ELR (cell line): ENCODE measurements around the gene RAB40B.

Experiments used
- DNase-seq: peaks from one replicate; pipeline ENCODE4 v3.0.0-alpha.2; 2015; ENCODE audit warnings: low read depth

The RAB40B gene

DNA sequence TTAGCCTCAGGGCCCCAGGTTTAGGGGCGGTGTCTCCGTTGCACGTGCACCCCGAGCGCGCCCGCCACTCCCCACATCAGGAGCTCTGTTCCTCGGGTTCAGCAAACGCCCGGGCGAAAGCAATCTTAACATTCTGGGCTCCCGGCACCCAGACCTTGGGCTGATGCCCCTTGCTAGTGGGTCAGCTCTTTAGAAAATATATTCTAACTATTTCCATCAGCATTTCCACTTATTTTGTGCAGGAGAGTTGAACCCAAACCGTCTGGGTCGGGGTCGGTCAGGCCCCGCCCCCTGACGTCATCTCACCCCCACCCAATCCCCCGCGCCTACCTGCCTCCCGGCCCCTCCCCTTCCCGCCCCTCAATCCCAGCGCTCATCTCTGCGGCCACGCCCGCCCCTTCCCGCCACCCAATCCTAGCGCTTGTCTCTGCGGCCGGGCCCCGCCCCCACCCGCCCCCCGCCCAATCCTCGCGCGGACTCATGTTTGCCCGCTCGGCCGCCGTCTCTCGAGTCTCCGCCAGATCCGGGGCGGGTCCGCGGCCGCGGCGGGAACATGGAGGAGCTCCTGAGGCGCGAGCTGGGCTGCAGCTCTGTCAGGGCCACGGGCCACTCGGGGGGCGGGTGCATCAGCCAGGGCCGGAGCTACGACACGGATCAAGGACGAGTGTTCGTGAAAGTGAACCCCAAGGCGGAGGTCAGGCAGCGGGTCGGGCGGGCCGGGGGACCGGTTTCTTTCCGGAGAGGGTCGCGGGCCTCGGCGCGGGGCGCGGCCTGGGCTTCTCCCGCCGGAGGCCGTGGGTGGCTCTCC lies 17.9 kb upstream of the RAB40B start, which contains the start of gene FN3KRP:
Gene FN3KRP (plus strand): TSS at position 504 of the 808 bp plus-strand sequence. CDS start 50 bp downstream, at position 554.
- peak; percentile 94 for DNase-seq

GRCh38 chr17:82713071-82713723 lies 14.7 kb upstream of the RAB40B start:
- no peak for DNase-seq

GRCh38 chr17:82710499-82711232 lies 12.2 kb upstream of the RAB40B start:
- no peak for DNase-seq

- no peak for DNase-seq
Measured at GRCh38 chr17:82709676-82710498, 11.4 kb upstream of the RAB40B start.

DNA sequence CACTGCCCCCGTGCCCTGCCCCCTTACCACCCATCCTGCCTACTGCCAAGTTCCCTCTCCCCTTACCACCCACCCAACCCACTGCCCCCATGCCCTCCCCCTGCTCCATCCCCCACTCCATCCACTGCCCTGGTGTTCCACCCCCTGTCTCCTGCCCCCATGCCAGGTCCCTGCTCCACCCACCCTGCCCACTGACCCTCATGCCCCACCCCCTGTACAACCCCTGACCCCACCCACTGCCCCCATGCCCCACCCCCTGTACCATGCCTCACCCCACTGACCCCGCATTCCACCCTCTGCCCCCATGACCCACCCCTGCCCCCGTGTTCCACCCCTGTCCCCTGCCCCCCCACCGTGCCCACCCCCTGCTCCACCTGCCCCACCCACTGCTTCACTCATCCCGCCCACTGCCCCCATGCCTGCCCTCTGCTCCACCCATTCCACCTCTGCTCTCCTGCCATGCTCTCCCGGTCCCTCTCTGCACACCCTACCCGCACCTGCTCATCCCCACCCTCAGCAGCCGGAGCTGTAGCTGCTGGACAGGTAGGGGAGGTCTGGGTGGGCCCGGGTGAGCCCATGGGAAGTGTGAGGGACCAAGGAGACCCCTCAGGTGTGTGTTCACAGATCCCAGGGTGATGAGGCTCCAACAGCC lies 10.7 kb upstream of the RAB40B start:
- DNase-seq = no peak

- DNase-seq = no peak
Measured at GRCh38 chr17:82705756-82706155, 7.3 kb upstream of the RAB40B start.

- no peak for DNase-seq
Measured at GRCh38 chr17:82704886-82705285, 6.4 kb upstream of the RAB40B start.

DNA sequence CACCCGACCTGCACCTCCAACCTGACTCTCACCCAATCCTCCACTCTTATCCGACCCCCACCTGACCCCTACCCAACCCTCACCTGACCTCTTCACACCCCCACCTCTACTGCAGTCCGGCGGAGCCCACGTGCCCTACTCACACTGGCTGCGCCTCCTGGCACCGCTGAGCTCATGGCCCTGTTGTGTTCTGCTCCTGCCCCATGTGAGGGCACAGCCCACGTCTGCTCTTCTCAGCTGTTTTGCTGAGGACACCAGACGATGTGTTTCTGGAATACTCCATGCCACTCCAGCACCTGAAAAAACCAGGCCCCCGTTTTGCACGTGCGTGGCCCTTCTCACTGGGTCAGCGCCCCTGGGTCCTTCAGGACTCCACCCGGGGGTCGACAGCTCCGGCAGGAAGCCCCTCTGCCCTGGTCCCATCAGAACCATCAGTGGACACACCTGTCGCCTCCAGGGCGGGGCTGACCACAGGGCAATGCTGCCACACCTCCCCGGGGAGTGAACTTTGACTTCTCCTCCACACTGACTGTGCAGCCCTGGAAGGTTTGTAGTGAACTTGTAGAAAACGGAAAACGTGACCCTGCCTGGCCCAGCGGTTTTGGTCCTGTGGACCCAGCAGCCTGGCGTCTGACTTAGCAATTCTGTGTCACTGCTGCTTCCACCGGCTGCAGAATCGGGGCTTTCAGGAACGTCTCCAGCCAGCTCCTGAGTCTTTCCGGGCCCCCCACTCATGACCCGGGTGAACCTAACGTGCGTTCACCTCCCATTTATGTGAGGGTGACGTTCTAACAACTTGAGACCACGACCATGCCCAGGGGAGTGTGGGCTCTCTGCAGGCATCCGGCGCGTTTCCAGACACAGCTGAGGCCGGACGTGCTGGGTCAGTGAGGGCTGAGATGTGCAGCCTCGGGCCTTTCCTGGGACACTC lies 5.7 kb upstream of the RAB40B start:
- no peak for DNase-seq

GRCh38 chr17:82703036-82703745 lies 4.7 kb upstream of the RAB40B start:
- no peak for DNase-seq

- DNase-seq = no peak
Measured at GRCh38 chr17:82702231-82702927, 3.9 kb upstream of the RAB40B start.

DNA sequence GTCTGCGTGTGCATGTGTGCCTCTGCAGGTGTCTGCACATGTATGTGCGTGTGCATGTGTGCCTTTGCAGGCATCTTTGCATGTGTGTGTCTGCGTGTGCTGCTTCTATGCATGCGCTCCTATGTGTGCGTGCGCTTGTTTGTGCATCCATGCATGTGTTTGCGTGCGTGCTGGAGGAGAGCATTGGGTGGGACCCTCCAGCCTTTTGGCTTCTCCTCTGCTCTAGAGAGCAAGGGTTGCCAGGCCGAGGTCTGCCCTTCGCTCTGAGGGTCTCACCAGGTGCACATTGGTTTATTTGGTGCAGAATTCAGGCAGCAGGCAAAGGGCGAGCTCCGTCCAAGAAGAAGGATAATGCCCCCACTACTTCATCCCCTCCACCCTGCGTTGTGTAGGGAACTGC lies 1.1 kb upstream of the RAB40B start:
- DNase-seq = no peak

GRCh38 chr17:82698974-82699442 lies 510 bp upstream of the RAB40B start:
- no peak for DNase-seq

- DNase-seq = no peak
Measured at GRCh38 chr17:82697808-82698064, 762 bp downstream of the RAB40B start.

GRCh38 chr17:82696916-82697807 lies 1.3 kb downstream of the RAB40B start:
- no peak for DNase-seq

DNA sequence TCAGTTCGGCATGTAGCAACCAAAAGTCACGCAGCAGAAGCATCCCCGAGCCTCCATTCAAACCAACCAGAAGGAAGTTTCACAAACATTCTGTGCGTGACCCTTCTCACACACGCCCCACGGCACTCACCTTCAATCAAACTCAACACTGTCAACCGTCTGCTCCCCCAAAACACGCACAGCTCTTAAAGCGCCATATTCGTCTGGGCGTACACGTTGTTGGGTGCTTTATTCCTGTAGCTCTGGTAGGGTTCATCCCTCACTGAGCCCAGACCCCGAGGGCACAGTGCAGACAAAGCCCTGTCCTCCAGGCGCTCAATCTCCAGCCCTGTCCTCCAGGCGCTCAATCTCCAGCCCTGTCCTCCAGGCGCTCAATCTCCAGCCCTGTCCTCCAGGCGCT lies 2.2 kb downstream of the RAB40B start:
- DNase-seq = no peak

DNA sequence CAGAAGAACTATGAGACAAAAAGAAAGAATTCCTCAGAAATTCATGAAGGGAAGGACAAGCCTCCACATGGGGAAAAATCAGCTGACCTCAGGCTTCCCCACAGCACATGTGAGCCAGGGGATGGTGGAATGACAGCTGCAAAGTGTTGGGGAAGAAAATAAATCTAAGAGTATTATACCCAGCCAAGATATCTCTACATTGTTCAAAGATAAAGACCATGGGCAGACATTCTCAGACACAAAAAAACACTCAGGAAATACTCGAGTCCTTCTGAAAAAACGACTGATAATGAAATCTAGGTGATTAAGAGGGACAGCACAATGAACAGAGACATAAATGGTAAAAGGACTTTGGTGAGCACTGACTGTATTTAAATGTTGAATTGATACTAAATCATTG lies 3.9 kb downstream of the RAB40B start:
- no peak for DNase-seq

GRCh38 chr17:82693168-82693867 lies 5.2 kb downstream of the RAB40B start:
- no peak for DNase-seq
